Calu3 (cell line): ENCODE results near the gene GRXCR2. TPM values are rescaled to one million over a fixed set of nuclear protein-coding genes. Genes with fewer than 3 reads are reported as not detected.

Experiments used
- BruUV-seq: library from RNA; stranded (reverse); fragments of 400-500 nt; replicated peaks from 2 replicates; lab custom pipeline; 2021; lab: Mats Ljungman, UMichigan
- CTCF ChIA-PET: fragments of 300-600 bp; sonication (Branson Sonifier 250); formaldehyde crosslinking; loops from one replicate; lab custom pipeline; 2022; ENCODE audit warnings: antibody characterized with exemption; lab: Charles Lee
- DNase-seq: peaks from one replicate; pipeline ENCODE4 v3.0.0; 2022
- H3K27ac Mint-ChIP-seq: one replicate; pipeline ENCODE4 v1.8.0; 2022; ENCODE audit warnings: mixed read lengths; ENCODE audit not compliant: unreplicated experiment
- H3K27me3 Mint-ChIP-seq: one replicate; pipeline ENCODE4 v1.8.0; 2022; ENCODE audit warnings: mixed read lengths; ENCODE audit not compliant: unreplicated experiment
- H3K36me3 Mint-ChIP-seq: one replicate; pipeline ENCODE4 v1.8.0; 2022; ENCODE audit warnings: mild to moderate bottlenecking, moderate library complexity, mixed read lengths; ENCODE audit not compliant: insufficient read depth, unreplicated experiment
- H3K4me1 Mint-ChIP-seq: one replicate; pipeline ENCODE4 v1.8.0; 2022; ENCODE audit warnings: mild to moderate bottlenecking, low read depth, mixed read lengths; ENCODE audit not compliant: unreplicated experiment
- H3K4me3 Mint-ChIP-seq: one replicate; pipeline ENCODE4 v1.8.0; 2022; ENCODE audit warnings: mild to moderate bottlenecking, low read depth, moderate library complexity, mixed read lengths; ENCODE audit not compliant: unreplicated experiment
- H3K9me3 Mint-ChIP-seq: one replicate; pipeline ENCODE4 v1.8.0; 2022; ENCODE audit warnings: low read depth, mixed read lengths; ENCODE audit not compliant: unreplicated experiment
- intact Hi-C: fragments of 100-400 bp; cut with micrococcal nuclease; formaldehyde crosslinking; loops from one replicate; pipeline ENCODE4 v1.10.0; 2022; ENCODE audit not compliant: unreplicated experiment
- total RNA-seq: library from RNA; stranded (reverse); gene quantifications from 2 replicates; pipeline ENCODE4 v1.2.3, GENCODE V29; 2022
- TF ChIP-seq, protein P1 (sequence below): fragments of 200-600 bp; IDR thresholded peaks from one replicate; pipeline ENCODE4 v1.8.0; 2022; ENCODE audit warnings: antibody characterized with exemption; ENCODE audit not compliant: unreplicated experiment

The GRXCR2 gene
- total RNA-seq, 1 experiment from 2014 or later = not detected

DNA sequence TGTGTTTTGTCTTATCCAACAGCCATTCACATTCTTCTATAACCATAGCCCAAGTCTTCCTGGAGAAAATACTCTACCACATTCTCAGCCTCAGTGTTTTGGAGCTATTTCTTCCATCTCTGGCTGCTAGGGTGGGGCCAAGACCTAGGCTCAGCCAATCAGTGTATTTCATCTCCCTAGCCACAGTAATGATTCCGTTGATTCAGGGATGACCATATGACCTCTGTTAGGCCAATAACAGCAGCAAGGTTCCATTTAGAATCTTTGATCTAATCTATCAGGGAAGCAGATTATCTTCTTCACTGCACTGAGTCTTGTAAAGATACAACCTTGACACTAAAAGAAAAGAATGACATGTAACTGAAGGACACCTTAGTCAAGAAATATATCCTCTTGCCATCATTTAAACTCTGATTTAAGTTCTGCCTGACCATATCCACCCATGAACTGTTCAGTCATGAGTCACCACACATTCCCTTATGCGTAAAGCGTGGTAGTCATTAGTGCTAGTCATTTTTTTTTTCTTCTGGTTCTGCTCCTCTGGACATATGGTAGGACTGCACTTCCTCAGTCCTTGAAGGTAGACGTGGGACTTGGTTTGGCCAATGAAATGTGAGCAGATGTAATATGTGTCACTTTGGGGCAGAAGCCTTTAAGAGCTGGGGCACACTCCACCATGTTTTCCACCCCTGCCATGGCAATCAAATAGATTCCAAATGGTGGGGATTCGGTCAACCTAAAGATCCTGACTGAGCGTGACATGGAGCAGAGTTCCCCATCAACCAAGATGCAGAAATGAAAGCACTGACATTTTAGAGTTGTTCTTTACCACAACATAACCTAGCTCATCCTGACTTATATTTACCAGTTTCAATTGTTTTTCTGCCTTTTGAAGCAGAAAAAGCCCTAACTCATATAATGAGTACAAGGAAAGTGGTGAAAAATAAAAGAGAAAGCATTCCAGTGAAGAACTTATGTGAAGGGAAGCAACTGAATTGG, 25.0 kb downstream of the GRXCR2 start:
- BruUV-seq = no TSS peak
- Mint-ChIP-seq H3K27me3 (no peaks in the 10 kb centered on the region), H3K27ac (no peak overlapping the region), H3K4me3 (no peak overlapping the region), H3K36me3 (no peaks in the 10 kb centered on the region), H3K9me3 (peaks cover 2% of the 10 kb centered on the region), H3K4me1 (peaks cover 9% of the 10 kb centered on the region)
- intact Hi-C loops = no loop called here
- TF ChIP-seq, protein P1, sequence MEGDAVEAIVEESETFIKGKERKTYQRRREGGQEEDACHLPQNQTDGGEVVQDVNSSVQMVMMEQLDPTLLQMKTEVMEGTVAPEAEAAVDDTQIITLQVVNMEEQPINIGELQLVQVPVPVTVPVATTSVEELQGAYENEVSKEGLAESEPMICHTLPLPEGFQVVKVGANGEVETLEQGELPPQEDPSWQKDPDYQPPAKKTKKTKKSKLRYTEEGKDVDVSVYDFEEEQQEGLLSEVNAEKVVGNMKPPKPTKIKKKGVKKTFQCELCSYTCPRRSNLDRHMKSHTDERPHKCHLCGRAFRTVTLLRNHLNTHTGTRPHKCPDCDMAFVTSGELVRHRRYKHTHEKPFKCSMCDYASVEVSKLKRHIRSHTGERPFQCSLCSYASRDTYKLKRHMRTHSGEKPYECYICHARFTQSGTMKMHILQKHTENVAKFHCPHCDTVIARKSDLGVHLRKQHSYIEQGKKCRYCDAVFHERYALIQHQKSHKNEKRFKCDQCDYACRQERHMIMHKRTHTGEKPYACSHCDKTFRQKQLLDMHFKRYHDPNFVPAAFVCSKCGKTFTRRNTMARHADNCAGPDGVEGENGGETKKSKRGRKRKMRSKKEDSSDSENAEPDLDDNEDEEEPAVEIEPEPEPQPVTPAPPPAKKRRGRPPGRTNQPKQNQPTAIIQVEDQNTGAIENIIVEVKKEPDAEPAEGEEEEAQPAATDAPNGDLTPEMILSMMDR = no peak
- no peak for DNase-seq
- CTCF ChIA-PET = interaction anchor here (1.3 kb wide), 1 partner anchor 17 kb away, joined by 3 read pairs; no protein-coding TSS in a partner anchor

- DNase-seq = no peak
- H3K27me3 Mint-ChIP-seq = no peaks in the 10 kb centered on the region
- CTCF ChIA-PET = interaction anchor here (1.0 to 1.3 kb wide), 3 partner anchors 8 to 16 kb away, joined by 3 read pairs; no protein-coding TSS in a partner anchor
- H3K9me3 Mint-ChIP-seq = peaks cover 3% of the 10 kb centered on the region
- intact Hi-C loops = no loop called here
- BruUV-seq = no TSS peak
- H3K4me3 Mint-ChIP-seq = no peak overlapping the region
- TF ChIP-seq, protein P1 = no peak
- no peaks in the 10 kb centered on the region for H3K36me3 Mint-ChIP-seq
- H3K27ac Mint-ChIP-seq = no peak overlapping the region
- peaks cover under 1% of the 10 kb centered on the region for H3K4me1 Mint-ChIP-seq
Observed at GRCh38 chr5:145846081-145846480, 26.7 kb downstream of the GRXCR2 start.

DNA sequence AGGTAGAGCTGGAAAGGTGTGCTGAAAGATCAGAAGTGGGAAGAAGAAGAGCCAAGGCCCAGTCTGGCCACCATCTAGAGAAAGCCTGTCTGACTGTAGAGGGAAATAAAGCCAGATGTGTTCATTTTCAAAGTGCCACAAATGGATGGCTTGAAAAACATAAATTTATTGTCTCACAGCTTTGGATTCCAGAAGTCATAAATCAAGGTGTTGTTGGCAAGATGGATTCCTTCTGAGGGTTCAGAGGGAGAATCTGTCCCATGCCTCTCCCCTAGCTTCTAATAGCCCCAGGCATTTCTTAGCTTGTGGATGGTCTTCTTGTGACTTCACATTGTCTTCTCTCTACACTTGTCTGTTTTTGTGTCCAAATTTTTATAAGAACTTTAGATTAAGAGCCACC, 31.5 kb downstream of the GRXCR2 start:
- H3K27ac Mint-ChIP-seq = no peak overlapping the region
- H3K27me3 Mint-ChIP-seq = no peaks in the 10 kb centered on the region
- CTCF ChIA-PET = no interaction called here
- H3K9me3 Mint-ChIP-seq = peaks cover 2% of the 10 kb centered on the region
- H3K4me3 Mint-ChIP-seq = no peak overlapping the region
- peaks cover 31% of the 10 kb centered on the region for H3K4me1 Mint-ChIP-seq
- DNase-seq = no peak
- no peaks in the 10 kb centered on the region for H3K36me3 Mint-ChIP-seq
- intact Hi-C loops = no loop called here
- TF ChIP-seq, protein P1 = no peak
- BruUV-seq = no TSS peak

DNA sequence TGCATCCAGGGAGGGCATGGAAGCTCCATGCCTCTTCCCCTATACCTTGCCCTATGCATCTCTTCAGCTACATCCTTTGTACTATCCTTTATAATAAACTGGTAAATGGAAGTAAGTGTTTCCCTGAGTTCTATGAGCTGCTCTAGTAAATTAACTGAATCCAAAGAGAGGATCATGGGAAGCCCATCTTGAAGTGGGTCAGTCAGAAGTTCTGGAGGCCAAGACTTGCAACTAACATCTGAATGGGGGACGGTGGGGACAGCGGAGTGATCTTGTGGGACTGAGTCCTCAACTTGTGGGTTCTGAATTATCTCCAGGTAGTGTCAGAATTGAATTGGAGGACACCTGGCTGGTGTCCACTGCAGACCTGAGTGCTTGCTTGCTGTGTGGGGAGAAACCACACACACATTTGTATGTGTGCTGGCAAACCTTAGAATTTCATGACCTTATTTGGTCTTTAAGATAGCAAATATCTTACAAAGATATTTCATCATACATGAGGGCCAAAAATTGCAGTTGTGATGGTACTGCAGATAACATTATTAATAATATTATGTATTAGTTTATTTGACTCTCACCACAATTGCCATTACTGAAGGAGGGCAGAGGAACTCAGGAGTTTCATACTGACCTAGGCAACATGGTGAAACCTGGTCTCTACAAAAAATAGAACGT, 32.2 kb downstream of the GRXCR2 start:
- no peak for DNase-seq
- Mint-ChIP-seq H3K27ac (no peak overlapping the region), H3K36me3 (peaks cover 2% of the 10 kb centered on the region), H3K27me3 (no peaks in the 10 kb centered on the region), H3K4me1 (peaks cover 38% of the 10 kb centered on the region), H3K9me3 (peaks cover 2% of the 10 kb centered on the region), H3K4me3 (no peak overlapping the region)
- CTCF ChIA-PET = no interaction called here
- TF ChIP-seq, protein P1 = no peak
- intact Hi-C loops = no loop called here
- no TSS peak for BruUV-seq
